Glutamatergic neuron (in vitro differentiated cells): ENCODE measurements around the gene BLOC1S3. TPM values are rescaled to one million over a fixed set of nuclear protein-coding genes. Genes with fewer than 3 reads are reported as not detected.

Source experiments
- DNase-seq: peaks from one replicate; pipeline ENCODE4 v3.0.0; 2022
- H3K27ac Mint-ChIP-seq: one replicate; pipeline ENCODE4 v1.8.0; 2020; ENCODE audit warnings: mild to moderate bottlenecking, mixed read lengths, inconsistent platforms; ENCODE audit not compliant: unreplicated experiment
- H3K27me3 Mint-ChIP-seq: one replicate; pipeline ENCODE4 v1.8.0; 2020; ENCODE audit warnings: mild to moderate bottlenecking, moderate library complexity, mixed read lengths, inconsistent platforms; ENCODE audit not compliant: unreplicated experiment
- H3K36me3 Mint-ChIP-seq: one replicate; pipeline ENCODE4 v1.8.0; 2020; ENCODE audit warnings: mild to moderate bottlenecking, mixed read lengths, inconsistent platforms; ENCODE audit not compliant: unreplicated experiment
- H3K4me1 Mint-ChIP-seq: one replicate; pipeline ENCODE4 v1.8.0; 2020; ENCODE audit warnings: mild to moderate bottlenecking, low read depth, mixed read lengths, inconsistent platforms; ENCODE audit not compliant: unreplicated experiment
- H3K4me3 Mint-ChIP-seq: one replicate; pipeline ENCODE4 v1.8.0; 2020; ENCODE audit warnings: mild to moderate bottlenecking, mixed read lengths, inconsistent platforms; ENCODE audit not compliant: unreplicated experiment
- H3K9me3 Mint-ChIP-seq: one replicate; pipeline ENCODE4 v1.8.0; 2020; ENCODE audit warnings: mild to moderate bottlenecking, moderate library complexity, mixed read lengths, inconsistent platforms; ENCODE audit not compliant: unreplicated experiment
- CTCF ChIP-seq: fragments of 200-600 bp; sonication (generic); IDR thresholded peaks from one replicate; pipeline ENCODE4 v1.5.0; 2021; ENCODE audit not compliant: partially characterized antibody, unreplicated experiment
- total RNA-seq: library from RNA; stranded (reverse); fragmentation: NEBNext Ultra II Directional; extraction: Animal tissue kit (Norgen Biotek cat#: 25700); gene quantifications from one replicate; pipeline ENCODE4 v1.2.1, GENCODE V29; 2021; ENCODE audit not compliant: unreplicated experiment

The BLOC1S3 gene
- total RNA-seq, 1 donor from 2014 or later = 8.1 TPM

GRCh38 chr19:45161738-45162607 lies 16.6 kb upstream of the BLOC1S3 start:
- peaks cover 4% of the 10 kb centered on the region for H3K27me3 Mint-ChIP-seq
- no peaks in the 10 kb centered on the region for H3K36me3 Mint-ChIP-seq
- DNase-seq = peak; percentile 82
- H3K27ac Mint-ChIP-seq = no peak overlapping the region
- peaks cover 19% of the 10 kb centered on the region for H3K4me1 Mint-ChIP-seq
- no peak overlapping the region for H3K4me3 Mint-ChIP-seq
- peaks cover 11% of the 10 kb centered on the region for H3K9me3 Mint-ChIP-seq
- peak; percentile 40 for TF ChIP-seq CTCF

- Mint-ChIP-seq H3K4me3 (no peak overlapping the region), H3K27me3 (peaks cover 4% of the 10 kb centered on the region), H3K27ac (no peak overlapping the region), H3K9me3 (peaks cover 12% of the 10 kb centered on the region), H3K4me1 (peaks cover 21% of the 10 kb centered on the region), H3K36me3 (no peaks in the 10 kb centered on the region)
- no peak for TF ChIP-seq CTCF
- DNase-seq = no peak
Observed at GRCh38 chr19:45162608-45163143, 15.9 kb upstream of the BLOC1S3 start.

- Mint-ChIP-seq H3K36me3 (no peaks in the 10 kb centered on the region), H3K27me3 (peaks cover 4% of the 10 kb centered on the region), H3K4me1 (peaks cover 21% of the 10 kb centered on the region), H3K4me3 (no peak overlapping the region), H3K27ac (no peak overlapping the region), H3K9me3 (peaks cover 12% of the 10 kb centered on the region)
- TF ChIP-seq CTCF = no peak
- no peak for DNase-seq
Observed at GRCh38 chr19:45163156-45163555, 15.4 kb upstream of the BLOC1S3 start.

GRCh38 chr19:45163751-45164460 lies 14.7 kb upstream of the BLOC1S3 start:
- Mint-ChIP-seq H3K4me3 (no peak overlapping the region), H3K9me3 (peaks cover 14% of the 10 kb centered on the region), H3K36me3 (no peaks in the 10 kb centered on the region), H3K4me1 (peaks cover 21% of the 10 kb centered on the region), H3K27me3 (peaks cover 4% of the 10 kb centered on the region), H3K27ac (peak overlapping the region; percentile 82)
- DNase-seq = no peak
- no peak for TF ChIP-seq CTCF
